DOHH2 (cell line): ENCODE measurements around the gene STN1.

Experiments
- H3F3A ChIP-seq: fragments of 200-600 bp; sonication (generic), shearing (Covaris generic); 2 replicates; pipeline ENCODE4 v1.6.0; 2016; ENCODE audit warnings: antibody characterized with exemption, mild to moderate bottlenecking; ENCODE audit not compliant: control insufficient read depth, insufficient read depth
- H3K27ac ChIP-seq: fragments of 200-600 bp; sonication (generic); 2 replicates; pipeline ENCODE4 v1.5.1; 2014; ENCODE audit warnings: low read depth, mild to moderate bottlenecking, low read length, moderate library complexity
- H3K27me3 ChIP-seq: fragments of 200-600 bp; sonication (generic); 2 replicates; pipeline ENCODE4 v1.6.1; 2014; ENCODE audit warnings: mild to moderate bottlenecking, low read length, mixed read lengths; ENCODE audit not compliant: control insufficient read depth
- H3K36me3 ChIP-seq: fragments of 200-600 bp; sonication (generic); 2 replicates; pipeline ENCODE4 v1.6.1; 2014; ENCODE audit warnings: mild to moderate bottlenecking, low read length, moderate library complexity, mixed read lengths; ENCODE audit not compliant: control insufficient read depth
- H3K4me1 ChIP-seq: fragments of 200-600 bp; sonication (generic); 2 replicates; pipeline ENCODE4 v1.6.1; 2014; ENCODE audit warnings: mild to moderate bottlenecking, low read length, mixed read lengths; ENCODE audit not compliant: control insufficient read depth
- H3K4me2 ChIP-seq: fragments of 200-600 bp; sonication (generic); 2 replicates; pipeline ENCODE4 v1.6.0; 2014; ENCODE audit warnings: mild to moderate bottlenecking, low read length, moderate library complexity
- H3K4me3 ChIP-seq: fragments of 200-600 bp; sonication (generic); 2 replicates; pipeline ENCODE4 v1.5.1; 2014; ENCODE audit warnings: mild to moderate bottlenecking, low read length, mixed read lengths
- H3K79me2 ChIP-seq: fragments of 200-600 bp; sonication (generic); 2 replicates; pipeline ENCODE4 v1.6.1; 2014; ENCODE audit warnings: mild to moderate bottlenecking, low read length, mixed read lengths; ENCODE audit not compliant: control insufficient read depth
- H3K9me2 ChIP-seq: fragments of 200-600 bp; sonication (generic); replicated peaks from 2 replicates; pipeline ENCODE4 v1.6.1; 2014; ENCODE audit warnings: mild to moderate bottlenecking, low read length, mixed read lengths; ENCODE audit not compliant: control insufficient read depth
- H3K9me3 ChIP-seq: fragments of 200-600 bp; sonication (generic); 2 replicates; pipeline ENCODE4 v1.6.1; 2014; ENCODE audit warnings: antibody characterized with exemption, low read length, mixed read lengths; ENCODE audit not compliant: control insufficient read depth, insufficient read depth
- H4K20me1 ChIP-seq: fragments of 200-600 bp; sonication (generic); 2 replicates; pipeline ENCODE4 v1.6.0; 2014; ENCODE audit warnings: low read depth, mild to moderate bottlenecking, antibody characterized with exemption, low read length, moderate library complexity; ENCODE audit not compliant: control insufficient read depth, insufficient read depth
- CTCF ChIP-seq: fragments of 200-600 bp; sonication (generic); IDR thresholded peaks from one replicate; pipeline ENCODE4 v1.5.1; 2014; ENCODE audit warnings: antibody characterized with exemption, mild to moderate bottlenecking, low read depth, low read length; ENCODE audit not compliant: poor library complexity, severe bottlenecking
- EZH2phosphoT487 ChIP-seq: fragments of 200-600 bp; sonication (generic); IDR thresholded peaks from 2 replicates; pipeline ENCODE4 v1.6.1; 2017; ENCODE audit warnings: borderline replicate concordance, mild to moderate bottlenecking, antibody characterized with exemption, low read length, moderate library complexity, mixed read lengths

The STN1 gene

GRCh38 chr10:103960103-103960502 is 42.1 kb upstream of the STN1 start:
- Histone ChIP-seq H4K20me1 (no peaks in the 10 kb centered on the region), H3K36me3 (no peaks in the 10 kb centered on the region), H3K27me3 (peaks cover 6% of the 10 kb centered on the region), H3K4me3 (no peak overlapping the region), H3F3A (no peaks in the 10 kb centered on the region), H3K4me2 (no peak overlapping the region), H3K79me2 (no peaks in the 10 kb centered on the region), H3K4me1 (no peaks in the 10 kb centered on the region), H3K27ac (no peak overlapping the region), H3K9me2 (no peaks in the 10 kb centered on the region), H3K9me3 (no peaks in the 10 kb centered on the region)
- TF ChIP-seq EZH2phosphoT487 (no peak), CTCF (no peak)

- H3K9me2 ChIP-seq: no peaks in the 10 kb centered on the region
- H3K4me3 ChIP-seq: no peak overlapping the region
- H4K20me1 ChIP-seq: no peaks in the 10 kb centered on the region
- peaks cover 6% of the 10 kb centered on the region for H3K27me3 ChIP-seq
- H3K79me2 ChIP-seq: no peaks in the 10 kb centered on the region
- no peak for TF ChIP-seq EZH2phosphoT487
- TF ChIP-seq CTCF: no peak
- H3K36me3 ChIP-seq: no peaks in the 10 kb centered on the region
- H3K9me3 ChIP-seq: no peaks in the 10 kb centered on the region
- no peaks in the 10 kb centered on the region for H3K4me1 ChIP-seq
- no peaks in the 10 kb centered on the region for H3F3A ChIP-seq
- H3K4me2 ChIP-seq: no peak overlapping the region
- no peak overlapping the region for H3K27ac ChIP-seq
Measured at GRCh38 chr10:103958996-103959395, 41.0 kb upstream of the STN1 start.

- no peak overlapping the region for H3K4me3 ChIP-seq
- H3F3A ChIP-seq: no peaks in the 10 kb centered on the region
- H3K4me2 ChIP-seq: no peak overlapping the region
- H3K9me3 ChIP-seq: no peaks in the 10 kb centered on the region
- H3K27ac ChIP-seq: no peak overlapping the region
- H3K79me2 ChIP-seq: no peaks in the 10 kb centered on the region
- H3K36me3 ChIP-seq: no peaks in the 10 kb centered on the region
- no peaks in the 10 kb centered on the region for H3K9me2 ChIP-seq
- no peaks in the 10 kb centered on the region for H3K4me1 ChIP-seq
- no peaks in the 10 kb centered on the region for H4K20me1 ChIP-seq
- no peak for TF ChIP-seq EZH2phosphoT487
- no peak for TF ChIP-seq CTCF
- peaks cover 6% of the 10 kb centered on the region; the same call in 1 of the 2 replicates for H3K27me3 ChIP-seq
Measured at GRCh38 chr10:103954543-103954942, 36.6 kb upstream of the STN1 start.

- H4K20me1 ChIP-seq: no peaks in the 10 kb centered on the region
- no peaks in the 10 kb centered on the region for H3F3A ChIP-seq
- no peaks in the 10 kb centered on the region for H3K79me2 ChIP-seq
- no peak overlapping the region for H3K27ac ChIP-seq
- H3K4me3 ChIP-seq: no peak overlapping the region
- H3K9me2 ChIP-seq: no peaks in the 10 kb centered on the region
- TF ChIP-seq EZH2phosphoT487: no peak
- 0 out of 2 replicates have a peak, but pooled peaks cover 2% of the 10 kb centered on the region for H3K27me3 ChIP-seq
- no peaks in the 10 kb centered on the region for H3K4me1 ChIP-seq
- H3K4me2 ChIP-seq: no peak overlapping the region
- H3K9me3 ChIP-seq: no peaks in the 10 kb centered on the region
- H3K36me3 ChIP-seq: no peaks in the 10 kb centered on the region
Measured at GRCh38 chr10:103951942-103952341, 34.0 kb upstream of the STN1 start.
